ENCODE results near the gene SLAMF7. TPM values are rescaled to one million over a fixed set of nuclear protein-coding genes. Genes with fewer than 3 reads are reported as not detected.
"Not testable (repeated sequence)": the region's sequence is repeated elsewhere in the genome, so short reads cannot be mapped to it uniquely, and the experiment has no call there.

The SLAMF7 gene
- polyA plus RNA-seq, 1 donor = 0.71 TPM

DNA sequence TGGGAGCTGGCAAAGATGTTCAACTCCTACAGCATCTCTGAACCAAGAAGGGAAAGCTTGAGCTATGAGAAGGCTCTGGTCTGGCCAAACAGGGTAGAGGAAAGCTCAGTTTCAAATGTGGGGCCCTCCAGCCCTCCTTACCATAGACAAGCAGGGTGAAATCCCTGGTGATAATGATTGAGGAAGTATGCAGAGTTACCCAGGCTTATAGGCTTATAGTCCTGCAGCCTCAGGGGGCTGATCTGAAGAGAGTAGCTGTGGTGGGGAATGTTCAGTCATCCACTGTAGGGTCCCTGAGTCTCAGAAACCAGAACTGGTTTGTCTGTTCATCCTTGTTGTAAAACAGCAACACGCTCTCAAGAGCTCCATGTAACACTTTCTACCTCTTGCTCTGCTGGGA is 37.1 kb downstream of the SLAMF7 start:
- DNase-seq = no peak

DNA sequence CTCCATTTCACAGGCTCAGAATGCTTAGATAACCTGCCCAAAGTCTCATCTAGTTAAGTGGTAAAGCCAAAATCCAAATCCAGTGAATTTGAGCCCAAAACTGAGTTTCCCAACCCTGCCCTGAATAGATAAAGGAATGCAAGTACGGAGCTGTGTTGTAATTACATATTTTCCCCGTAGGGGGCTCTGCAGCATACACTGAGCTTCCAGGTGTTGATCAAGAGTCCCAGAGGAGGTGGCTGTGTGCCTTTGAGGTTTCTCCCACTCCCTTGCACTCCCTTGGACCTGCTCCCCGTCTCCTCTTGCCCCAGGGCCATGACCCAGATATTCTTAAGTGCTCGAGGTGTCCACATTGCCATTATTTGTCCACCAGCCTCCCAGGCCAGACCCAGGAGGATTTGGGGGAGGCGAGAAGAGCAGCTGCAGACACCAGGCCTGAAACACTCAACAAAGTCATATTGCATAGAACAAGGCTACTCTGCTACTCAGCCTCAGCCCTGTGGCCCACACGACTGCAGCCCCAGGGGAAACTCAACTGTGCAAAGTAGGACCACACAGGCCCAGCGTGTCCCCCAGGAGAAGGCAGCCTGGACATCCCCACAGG is 38.5 kb downstream of the SLAMF7 start:
- no peak for DNase-seq

- no peak for DNase-seq
These were observed 39.9 kb downstream of the SLAMF7 start for GRCh38 chr1:160778976-160779375.

DNA sequence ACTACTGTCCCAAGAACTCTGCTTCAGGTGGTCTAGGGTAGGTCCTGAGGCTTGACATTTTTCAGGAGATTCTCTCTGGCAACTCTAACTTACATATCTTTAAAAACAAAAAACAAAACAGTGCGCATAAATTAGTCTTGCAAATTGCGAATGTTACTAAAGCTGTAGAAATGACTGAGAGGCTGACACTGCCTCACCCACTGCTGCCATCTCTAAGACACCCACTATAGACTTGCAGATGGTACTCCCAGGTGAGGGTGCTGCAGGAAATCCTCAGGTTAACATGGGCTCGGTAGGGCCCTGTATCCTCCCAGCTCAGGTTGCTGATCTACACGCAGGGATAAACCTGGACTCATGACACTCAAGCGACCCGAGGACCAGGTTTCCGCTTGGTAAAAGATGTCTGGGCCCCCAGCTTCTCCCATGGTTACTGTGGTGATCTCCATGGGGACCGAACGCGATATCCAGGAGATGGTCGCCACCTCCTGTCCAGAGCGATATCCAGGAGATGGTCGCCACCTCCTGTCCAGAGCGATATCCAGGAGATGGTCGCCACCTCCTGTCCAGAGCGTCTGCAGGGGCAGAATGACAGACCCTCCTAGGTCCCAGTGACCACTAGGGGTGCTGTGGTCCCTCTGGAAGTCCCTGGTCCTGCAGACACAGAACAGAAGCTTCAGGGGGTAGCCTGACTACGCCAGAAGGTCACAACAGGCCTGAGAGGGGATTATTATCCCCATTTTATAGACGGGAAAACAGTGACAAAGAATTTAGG is 40.8 kb downstream of the SLAMF7 start:
- no peak for DNase-seq

DNA sequence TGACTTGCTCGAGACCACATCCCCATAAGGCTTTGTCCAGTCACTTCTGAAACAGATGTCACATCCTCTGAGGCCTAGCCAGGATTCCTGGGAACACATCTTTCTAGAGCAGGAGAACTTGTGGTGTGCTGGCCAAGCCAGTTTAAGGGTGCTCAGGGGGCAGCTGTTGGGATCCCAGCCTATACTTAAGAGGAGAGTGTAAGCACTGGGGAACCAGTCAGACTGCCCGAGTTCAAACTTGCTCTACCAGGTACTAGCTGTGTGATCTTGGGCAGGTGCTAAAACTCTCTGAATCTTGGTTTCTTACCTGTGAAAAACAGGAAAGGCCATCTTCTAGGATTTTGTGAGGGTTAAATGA is 41.3 kb downstream of the SLAMF7 start:
- DNase-seq = no peak

GRCh38 chr1:160781186-160781766 is 42.2 kb downstream of the SLAMF7 start:
- DNase-seq = no peak

GRCh38 chr1:160781914-160782689 is 43.1 kb downstream of the SLAMF7 start:
- no peak for DNase-seq

DNA sequence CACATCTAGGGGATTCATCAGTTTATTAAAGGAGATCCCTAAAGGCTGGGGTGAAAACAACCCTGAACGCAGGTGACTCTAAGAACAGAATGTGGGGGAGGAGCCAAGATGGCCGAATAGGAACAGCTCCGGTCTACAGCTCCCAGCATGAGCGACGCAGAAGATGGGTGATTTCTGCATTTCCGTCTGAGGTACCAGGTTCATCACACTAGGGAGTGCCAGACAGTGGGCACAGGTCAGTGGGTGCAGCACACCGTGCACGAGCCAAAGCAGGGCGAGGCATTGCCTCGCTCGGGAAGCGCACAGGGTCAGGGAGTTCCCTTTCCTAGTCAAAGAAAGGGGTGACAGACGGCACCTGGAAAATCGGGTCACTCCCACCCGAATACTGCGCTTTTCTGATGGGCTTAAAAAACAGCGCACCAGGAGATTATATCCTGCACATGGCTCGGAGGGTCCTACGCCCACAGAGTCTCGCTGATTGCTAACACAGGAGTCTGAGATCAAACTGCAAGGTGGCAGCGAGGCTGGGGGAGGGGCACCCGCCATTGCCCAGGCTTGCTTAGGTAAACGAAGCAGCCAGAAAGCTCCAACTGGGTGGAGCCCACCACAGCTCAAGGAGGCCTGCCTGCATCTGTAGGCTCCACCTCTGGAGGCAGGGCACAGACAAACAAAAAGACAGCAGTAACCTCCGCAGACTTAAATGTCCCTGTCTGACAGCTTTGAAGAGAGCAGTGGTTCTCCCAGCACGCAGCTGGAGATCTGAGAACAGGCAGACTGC is 44.1 kb downstream of the SLAMF7 start:
- not testable (repeated sequence) for DNase-seq

- no peak for DNase-seq
These were observed 50.1 kb downstream of the SLAMF7 start for GRCh38 chr1:160789051-160789701.

GRCh38 chr1:160789702-160790611 is 50.9 kb downstream of the SLAMF7 start:
- DNase-seq = peak; percentile 6

- DNase-seq = no peak
These were observed 55.3 kb downstream of the SLAMF7 start for GRCh38 chr1:160794376-160794775.

GRCh38 chr1:160795951-160796383 is 56.9 kb downstream of the SLAMF7 start, which contains the start of gene LY9:
Gene LY9 (plus strand): TSS chr1:160796174. CDS start chr1:160796188, 14 bp downstream.
- no peak for DNase-seq

DNA sequence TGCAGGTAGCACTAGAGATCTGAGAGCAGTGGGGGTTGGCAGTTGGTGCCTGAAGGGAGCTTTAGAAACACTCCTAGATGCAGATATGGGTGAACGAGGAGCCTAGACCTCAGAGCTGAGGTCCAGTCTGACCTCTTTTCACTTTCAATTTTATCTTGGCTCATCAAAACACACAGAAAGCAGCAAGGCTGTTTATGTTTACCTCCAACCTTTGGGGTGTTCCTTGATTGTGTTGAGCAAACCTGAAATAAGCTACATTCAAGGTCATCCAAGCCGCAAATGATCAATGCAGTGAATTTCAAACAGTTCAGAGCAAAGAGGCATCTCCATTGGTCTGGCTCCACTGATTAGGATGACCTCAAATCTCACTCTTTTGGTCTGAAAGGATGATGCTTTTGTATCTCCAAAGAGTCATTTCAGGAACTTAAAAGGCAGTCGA is 58.2 kb downstream of the SLAMF7 start:
- DNase-seq = no peak

- DNase-seq = no peak
These were observed 58.8 kb downstream of the SLAMF7 start for GRCh38 chr1:160797861-160798273.

DNA sequence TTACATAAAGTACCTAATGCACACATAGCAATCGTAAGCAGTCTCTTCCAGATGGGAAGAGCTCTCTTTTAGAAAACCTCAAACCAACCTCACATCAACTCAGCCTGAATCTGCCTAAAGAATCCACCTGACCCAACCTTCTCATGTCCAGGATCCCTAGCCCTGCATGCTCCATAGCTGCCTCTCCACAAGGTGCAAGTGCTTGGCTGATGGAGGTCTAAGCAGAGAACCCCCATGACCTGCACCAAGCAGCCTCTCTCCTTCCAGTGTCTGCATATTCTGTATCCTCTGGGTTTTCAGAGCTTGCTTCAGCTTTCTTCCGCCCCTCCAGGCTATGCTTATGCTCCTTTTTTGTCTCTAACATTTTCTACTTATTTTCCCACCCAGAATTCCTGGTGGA is 59.4 kb downstream of the SLAMF7 start:
- no peak for DNase-seq

- no peak for DNase-seq
These were observed 60.6 kb downstream of the SLAMF7 start for GRCh38 chr1:160799641-160800040.

GRCh38 chr1:160800142-160800541 is 61.1 kb downstream of the SLAMF7 start:
- no peak for DNase-seq

DNA sequence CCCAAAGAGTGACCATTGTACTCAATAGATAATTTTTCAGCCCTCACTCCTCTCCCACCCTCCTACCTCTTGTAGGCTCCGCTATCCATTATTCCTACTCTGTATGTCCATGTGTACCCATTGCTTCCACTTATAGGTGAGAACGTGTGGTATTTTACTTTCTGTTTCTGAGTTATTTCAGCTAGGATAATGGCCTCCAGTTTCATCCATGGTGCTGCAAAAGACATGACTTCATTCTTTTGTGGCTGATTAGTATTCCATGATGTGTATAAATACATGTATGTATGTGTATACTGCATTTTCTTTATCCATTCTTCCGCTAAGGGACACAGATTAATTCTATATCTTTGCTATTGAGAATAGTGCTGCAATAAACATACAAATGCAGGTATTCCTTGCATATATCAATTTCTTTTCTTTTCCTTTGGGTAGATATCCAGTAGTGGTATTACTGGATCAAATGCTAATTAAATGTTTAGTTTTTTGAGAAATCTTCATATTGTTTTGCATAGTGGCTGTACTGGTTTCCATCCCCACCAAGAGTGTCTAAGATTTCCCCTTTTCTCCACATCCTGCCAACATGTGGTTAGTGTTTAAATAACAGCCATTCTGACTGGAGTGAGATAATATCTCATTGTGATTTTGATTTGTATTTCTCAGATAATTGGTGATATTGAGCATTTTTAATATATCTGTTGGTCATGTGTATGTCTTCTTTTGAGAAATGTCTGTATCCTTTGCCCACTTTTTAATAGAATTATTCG is 61.8 kb downstream of the SLAMF7 start:
- DNase-seq = no peak

DNA sequence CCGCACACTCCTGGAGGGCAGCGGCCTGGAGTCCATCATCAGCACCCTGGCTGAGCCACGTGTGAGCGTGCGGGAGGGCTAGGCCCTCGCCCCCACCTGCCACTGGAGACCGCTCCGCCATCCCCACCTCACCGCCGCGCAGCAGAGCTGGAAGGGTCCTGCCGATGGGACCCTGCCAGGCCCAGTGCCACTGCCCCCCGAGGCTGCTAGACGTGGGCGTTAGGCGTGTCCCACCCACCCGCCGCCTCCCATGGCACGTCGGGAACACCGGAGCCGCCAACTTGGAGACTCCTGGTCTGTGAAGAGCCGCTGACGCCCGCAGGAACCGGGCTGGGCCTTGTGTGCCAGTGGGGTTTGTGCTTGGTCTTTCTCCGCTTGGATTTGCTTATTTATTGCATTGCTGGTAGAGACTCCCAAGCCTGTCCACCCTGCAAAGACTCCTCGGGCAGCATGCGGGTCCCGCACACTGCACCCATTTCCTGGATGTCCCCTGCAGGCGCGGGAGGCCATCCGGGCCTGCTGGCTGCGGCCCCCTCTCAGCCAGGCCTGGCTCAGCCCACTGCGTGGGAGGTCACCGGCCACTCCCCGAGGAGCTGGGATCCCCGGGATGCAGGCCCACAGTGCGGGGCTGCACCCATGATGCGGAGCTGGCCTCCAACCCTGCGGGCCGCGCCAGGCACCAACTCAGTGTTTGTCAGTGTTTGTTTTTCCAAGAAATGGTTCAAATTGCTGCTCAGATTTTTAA is 63.0 kb downstream of the SLAMF7 start:
- DNase-seq = no peak
